ENCODE data around the gene MALRD1. TPM values are rescaled to one million over a fixed set of nuclear protein-coding genes. Genes with fewer than 3 reads are reported as not detected.
"Not testable (repeated sequence)": the region's sequence is repeated elsewhere in the genome, so short reads cannot be mapped to it uniquely, and the experiment has no call there.

Gene MALRD1
- total RNA-seq, 1 donor from 2014 or later = 1.1 TPM

GRCh38 chr10:19764111-19764510, 715.5 kb downstream of the MALRD1 start:
- intact Hi-C loops (cut with DNase I) = no loop called here

GRCh38 chr10:19767876-19768275, 719.3 kb downstream of the MALRD1 start:
- ATAC-seq (ENCODE audit: poor library complexity) (no peak), DNase-seq (no peak)
- intact Hi-C loops (cut with DNase I) = no loop called here

More at GRCh38 chr10:19764111-19764510, 715.5 kb downstream of the MALRD1 start:
- ATAC-seq (ENCODE audit: poor library complexity) (no peak), DNase-seq (no peak)

DNA sequence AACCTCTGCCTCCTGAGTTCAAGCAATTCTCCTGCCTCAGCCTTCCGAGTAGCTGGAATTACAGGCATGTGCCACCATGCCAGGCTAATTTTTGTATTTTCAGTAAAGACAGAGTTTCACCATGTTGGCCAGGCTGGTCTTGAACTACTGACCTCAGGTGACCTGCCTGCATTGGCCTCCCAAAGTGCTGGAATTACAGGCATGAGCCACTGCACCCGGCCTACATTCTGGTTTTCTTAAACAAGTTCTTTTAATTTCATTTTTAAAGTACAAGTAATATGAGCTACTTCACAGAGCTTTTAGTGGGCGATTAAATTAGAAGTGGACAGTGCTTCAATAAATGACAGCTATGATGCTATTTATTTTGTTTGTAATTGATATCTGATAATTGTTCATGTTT, 721.2 kb downstream of the MALRD1 start:
- intact Hi-C loops (cut with DNase I); ATAC-seq (ENCODE audit: poor library complexity); DNase-seq: not testable (repeated sequence)

DNA sequence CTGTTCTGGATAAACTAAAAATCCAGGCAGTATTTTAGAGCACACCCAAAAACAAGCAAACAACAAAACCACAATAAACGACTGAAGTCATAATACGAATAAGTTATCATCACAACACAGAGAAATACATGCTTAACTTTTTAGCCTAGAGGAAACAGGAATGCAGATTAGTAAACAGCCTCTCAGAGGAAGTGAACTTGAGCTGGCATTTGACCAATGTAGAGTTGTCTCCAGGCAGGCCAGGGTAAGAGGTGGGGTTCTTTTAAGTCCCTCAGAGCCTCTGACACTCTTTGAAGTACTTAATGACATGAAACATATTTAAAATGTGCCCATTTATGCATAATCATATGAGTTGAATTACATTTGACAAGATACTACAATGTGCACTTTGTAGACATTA, 724.4 kb downstream of the MALRD1 start:
- DNase-seq = no peak
- ATAC-seq (ENCODE audit: poor library complexity) = no peak
- intact Hi-C loops (cut with DNase I) = no loop called here

DNA sequence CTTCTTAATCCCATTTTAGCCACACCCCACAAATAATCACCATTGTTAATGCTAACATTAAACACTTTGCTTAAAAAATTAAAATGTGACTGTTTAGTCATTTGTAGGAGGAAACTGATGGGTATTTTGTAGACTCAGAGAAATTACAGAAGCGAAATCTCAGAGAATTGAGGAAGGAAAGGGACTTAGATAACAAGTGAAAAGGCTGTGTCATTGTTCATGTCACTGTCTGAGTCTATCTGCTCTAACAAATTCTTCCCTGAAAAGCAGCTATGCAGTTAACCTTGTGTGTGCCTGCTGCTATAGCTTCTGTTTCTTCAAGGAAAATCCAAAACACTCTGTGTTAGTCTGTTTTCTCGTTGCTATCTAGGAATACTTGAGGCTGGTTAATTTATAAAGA, 726.7 kb downstream of the MALRD1 start:
- ATAC-seq (ENCODE audit: poor library complexity) (no peak), DNase-seq (no peak)
- intact Hi-C loops (cut with DNase I) = no loop called here

- ATAC-seq (ENCODE audit: poor library complexity) = no peak
- intact Hi-C loops (cut with DNase I) = no loop called here
- DNase-seq = no peak
Measured at GRCh38 chr10:19777806-19778205, 729.2 kb downstream of the MALRD1 start.

DNA sequence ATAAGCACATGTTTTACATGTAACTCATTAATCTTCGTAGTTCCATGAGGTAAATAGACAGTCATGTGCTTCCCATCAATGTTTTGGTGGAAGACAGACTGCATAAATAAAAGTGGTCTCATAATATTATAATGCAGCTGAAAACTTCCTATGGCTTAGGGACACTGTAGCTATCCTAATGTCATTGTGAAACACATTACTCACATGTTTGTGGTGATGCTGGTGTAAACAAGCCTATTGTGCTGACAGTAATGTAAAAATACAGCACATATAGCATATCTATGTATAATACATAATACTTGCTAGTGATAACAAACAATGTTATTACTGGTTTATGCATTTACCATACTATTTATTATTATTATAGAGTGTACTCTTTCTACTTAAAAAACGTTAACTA, 730.4 kb downstream of the MALRD1 start:
- ATAC-seq (ENCODE audit: poor library complexity) = no peak
- no peak for DNase-seq

GRCh38 chr10:19782430-19783089, 734.0 kb downstream of the MALRD1 start:
- ATAC-seq (ENCODE audit: poor library complexity) (no peak), DNase-seq (no peak)
- intact Hi-C loops (cut with DNase I) = no loop called here

More for the DNA sequence above, 730.4 kb downstream of the MALRD1 start:
- intact Hi-C loops (cut with DNase I) = no loop called here

DNA sequence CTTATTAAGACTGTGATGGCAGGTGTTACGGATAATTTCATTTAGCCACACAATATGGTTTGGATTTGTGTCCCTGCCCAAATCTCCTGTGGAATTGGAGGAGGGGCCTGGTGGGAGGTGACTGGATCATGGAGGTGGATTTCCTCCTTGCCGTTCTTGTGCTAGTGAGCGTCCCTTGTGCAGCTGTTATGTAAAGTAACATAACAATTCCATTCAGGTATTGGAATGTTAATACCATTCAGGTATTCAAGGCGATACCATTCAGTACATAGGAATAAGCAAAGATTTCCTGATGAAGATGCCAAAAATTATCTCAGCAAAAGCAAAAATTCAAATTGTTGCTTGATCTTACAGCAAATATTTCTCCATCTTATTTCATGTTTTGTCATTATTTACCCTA, 735.1 kb downstream of the MALRD1 start:
- intact Hi-C loops (cut with DNase I) = no loop called here
- DNase-seq (no peak), ATAC-seq (ENCODE audit: poor library complexity) (no peak)
